NCI-H2227 (cell line): ENCODE results near the gene CEL.
"Not testable (repeated sequence)": the region's sequence is repeated elsewhere in the genome, so short reads cannot be mapped to it uniquely, and the experiment has no call there.

Experiments used
- DNase-seq: peaks from one replicate; lab custom pipeline; 2025; ENCODE audit not compliant: unreplicated experiment; lab: John Stamatoyannopoulos, UW

Gene CEL

GRCh38 chr9:133081957-133082644 lies 20.3 kb downstream of the CEL start:
- DNase-seq, result not testable (repeated sequence)

- not testable (repeated sequence) for DNase-seq
These were observed 21.9 kb downstream of the CEL start for GRCh38 chr9:133083688-133084087.

- DNase-seq, result not testable (repeated sequence)
These were observed 24.6 kb downstream of the CEL start for GRCh38 chr9:133086212-133086860.

- no peak for DNase-seq
These were observed 25.1 kb downstream of the CEL start for GRCh38 chr9:133086894-133087293.

- no peak for DNase-seq
These were observed 25.8 kb downstream of the CEL start for GRCh38 chr9:133087429-133088145.

GRCh38 chr9:133088146-133088750 lies 26.5 kb downstream of the CEL start:
- DNase-seq, result no peak

- DNase-seq, result no peak
These were observed 27.0 kb downstream of the CEL start for GRCh38 chr9:133088756-133089155.

- no peak for DNase-seq
These were observed 27.5 kb downstream of the CEL start for GRCh38 chr9:133089271-133089671.

- no peak for DNase-seq
These were observed 28.4 kb downstream of the CEL start for GRCh38 chr9:133090187-133090586.

- DNase-seq, result no peak
These were observed 29.1 kb downstream of the CEL start for GRCh38 chr9:133090752-133091385.

GRCh38 chr9:133094351-133094750 lies 32.6 kb downstream of the CEL start:
- not testable (repeated sequence) for DNase-seq

GRCh38 chr9:133094842-133095393 lies 33.1 kb downstream of the CEL start:
- DNase-seq, result no peak

GRCh38 chr9:133098104-133098754 lies 36.4 kb downstream of the CEL start:
- no peak for DNase-seq

- DNase-seq, result no peak
These were observed 37.1 kb downstream of the CEL start for GRCh38 chr9:133098871-133099270.

GRCh38 chr9:133099726-133100505 lies 38.1 kb downstream of the CEL start:
- no peak for DNase-seq

GRCh38 chr9:133100506-133101355 lies 39.0 kb downstream of the CEL start:
- no peak for DNase-seq

GRCh38 chr9:133101356-133102189 lies 39.8 kb downstream of the CEL start:
- DNase-seq, result no peak
